ENCODE results near the gene RRAGD. TPM values are rescaled to one million over a fixed set of nuclear protein-coding genes. Genes with fewer than 3 reads are reported as not detected.
A peak's percentile ranks its signal among the peaks of the same experiment; 100 is the strongest.

Gene RRAGD
- total RNA-seq, 1 donor from 2014 or later = 6.4 TPM

DNA sequence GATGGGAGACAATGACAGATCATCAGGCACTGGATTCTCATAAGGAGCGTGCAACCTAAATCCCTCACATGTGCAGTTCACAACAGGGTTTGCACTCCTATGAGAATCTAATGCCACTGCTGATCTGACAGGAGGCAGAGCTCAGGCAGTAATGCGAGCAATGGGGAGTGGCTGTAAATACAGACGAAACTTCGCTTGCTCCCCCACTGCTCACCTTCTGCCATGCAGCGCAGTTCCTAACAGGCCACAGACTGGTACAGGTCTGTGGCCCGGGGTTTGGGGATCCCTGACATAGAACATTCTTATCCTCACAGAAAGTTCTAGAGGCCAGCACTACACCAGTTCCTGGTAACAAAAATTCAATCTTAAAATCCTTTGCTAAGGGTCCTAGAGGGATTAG, 23.2 kb downstream of the RRAGD start:
- Histone ChIP-seq H3K9me3 (no peaks in the 10 kb centered on the region), H3K4me1 (peaks cover 5% of the 10 kb centered on the region), H3K4me3 (no peak overlapping the region), H3K27me3 (no peaks in the 10 kb centered on the region), H3K27ac (no peak overlapping the region), H3K36me3 (no peaks in the 10 kb centered on the region)
- TF ChIP-seq POLR2AphosphoS5 (IDR thresholded peaks at IDR 0.05; ENCODE audit: insufficient read depth in 1 of 2, low read depth in 1 of 2) (no peak), POLR2A (IDR thresholded peaks at IDR 0.05) (no peak)
- TF ChIP-seq, protein P1, sequence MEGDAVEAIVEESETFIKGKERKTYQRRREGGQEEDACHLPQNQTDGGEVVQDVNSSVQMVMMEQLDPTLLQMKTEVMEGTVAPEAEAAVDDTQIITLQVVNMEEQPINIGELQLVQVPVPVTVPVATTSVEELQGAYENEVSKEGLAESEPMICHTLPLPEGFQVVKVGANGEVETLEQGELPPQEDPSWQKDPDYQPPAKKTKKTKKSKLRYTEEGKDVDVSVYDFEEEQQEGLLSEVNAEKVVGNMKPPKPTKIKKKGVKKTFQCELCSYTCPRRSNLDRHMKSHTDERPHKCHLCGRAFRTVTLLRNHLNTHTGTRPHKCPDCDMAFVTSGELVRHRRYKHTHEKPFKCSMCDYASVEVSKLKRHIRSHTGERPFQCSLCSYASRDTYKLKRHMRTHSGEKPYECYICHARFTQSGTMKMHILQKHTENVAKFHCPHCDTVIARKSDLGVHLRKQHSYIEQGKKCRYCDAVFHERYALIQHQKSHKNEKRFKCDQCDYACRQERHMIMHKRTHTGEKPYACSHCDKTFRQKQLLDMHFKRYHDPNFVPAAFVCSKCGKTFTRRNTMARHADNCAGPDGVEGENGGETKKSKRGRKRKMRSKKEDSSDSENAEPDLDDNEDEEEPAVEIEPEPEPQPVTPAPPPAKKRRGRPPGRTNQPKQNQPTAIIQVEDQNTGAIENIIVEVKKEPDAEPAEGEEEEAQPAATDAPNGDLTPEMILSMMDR (IDR thresholded peaks at IDR 0.05) = no peak
- DNase-seq (ENCODE audit: extremely low spot score in 2 of 2) = no peak
- intact Hi-C loops (cut with DNase I) = no loop called here

DNA sequence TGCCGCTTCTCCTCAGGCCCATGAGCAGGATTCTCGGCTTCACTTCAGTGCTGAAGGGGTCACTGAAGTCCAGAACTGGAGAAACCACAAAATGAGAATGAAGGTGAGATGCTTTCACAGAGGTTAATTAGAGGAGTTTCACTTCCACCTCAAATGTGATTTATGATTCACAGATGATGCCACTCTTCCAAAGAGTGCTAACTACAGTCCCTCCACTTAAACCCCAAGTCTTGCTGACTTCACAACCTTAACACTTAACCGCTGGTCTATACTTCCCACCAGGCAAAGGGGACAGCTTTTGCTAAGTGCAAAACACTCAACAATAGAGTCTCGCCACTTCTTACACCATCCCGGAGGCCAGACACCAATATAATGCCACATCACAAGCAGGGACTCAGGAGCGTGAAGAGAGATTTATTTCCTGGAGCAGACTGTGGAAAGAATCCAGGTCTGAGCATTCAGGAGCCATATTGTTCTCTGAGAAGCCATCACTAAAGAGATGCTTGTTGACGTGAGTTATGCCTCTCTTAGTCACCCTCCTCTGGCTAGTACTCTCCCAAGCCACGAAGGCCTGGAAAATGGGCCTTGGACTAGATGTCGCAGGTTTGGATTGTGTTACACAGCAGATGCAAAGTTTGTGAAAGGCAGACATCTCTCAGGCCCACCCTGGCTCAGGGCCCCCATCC, 24.4 kb downstream of the RRAGD start:
- Histone ChIP-seq H3K27me3 (no peaks in the 10 kb centered on the region), H3K36me3 (no peaks in the 10 kb centered on the region), H3K27ac (no peak overlapping the region), H3K4me3 (no peak overlapping the region), H3K9me3 (no peaks in the 10 kb centered on the region), H3K4me1 (peaks cover 5% of the 10 kb centered on the region)
- TF ChIP-seq POLR2A (IDR thresholded peaks at IDR 0.05) (no peak), POLR2AphosphoS5 (IDR thresholded peaks at IDR 0.05; ENCODE audit: insufficient read depth in 1 of 2, low read depth in 1 of 2) (no peak)
- DNase-seq (ENCODE audit: extremely low spot score in 2 of 2) = no peak
- intact Hi-C loops (cut with DNase I) = no loop called here

DNA sequence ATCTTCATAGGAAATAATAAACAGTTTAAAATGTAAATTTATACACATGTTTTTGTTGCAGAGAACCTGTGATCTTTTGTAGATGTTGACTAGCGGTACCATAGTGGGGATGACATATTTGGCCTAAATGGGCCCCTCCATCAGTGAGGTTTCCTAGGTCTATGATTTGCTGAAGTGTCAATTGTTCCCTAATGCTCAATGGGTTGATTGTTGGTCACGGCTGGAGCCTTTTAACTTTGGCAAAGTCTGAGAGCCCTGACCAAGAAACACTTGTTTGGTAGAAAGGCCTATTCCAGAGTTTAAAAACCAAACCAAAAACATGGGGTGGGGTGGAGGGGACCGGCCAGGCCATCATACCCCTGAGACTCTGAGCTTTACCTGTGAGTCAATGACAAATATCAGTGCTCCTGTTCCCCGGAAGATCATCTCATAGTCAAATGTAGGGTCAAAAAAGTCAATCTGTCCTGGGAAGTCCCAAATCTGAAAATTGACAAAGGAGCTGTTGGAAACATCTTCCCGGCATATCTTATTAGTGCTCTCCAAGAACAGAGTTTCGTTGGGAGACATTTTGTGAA, 25.1 kb downstream of the RRAGD start:
- no peak for DNase-seq (ENCODE audit: extremely low spot score in 2 of 2)
- H3K27me3 ChIP-seq = no peaks in the 10 kb centered on the region
- intact Hi-C loops (cut with DNase I) = no loop called here
- H3K36me3 ChIP-seq = no peaks in the 10 kb centered on the region
- peaks cover 5% of the 10 kb centered on the region for H3K4me1 ChIP-seq
- no peak overlapping the region for H3K27ac ChIP-seq
- H3K9me3 ChIP-seq = no peaks in the 10 kb centered on the region
- H3K4me3 ChIP-seq = no peak overlapping the region
- TF ChIP-seq POLR2A (IDR thresholded peaks at IDR 0.05) (no peak), POLR2AphosphoS5 (IDR thresholded peaks at IDR 0.05; ENCODE audit: insufficient read depth in 1 of 2, low read depth in 1 of 2) (no peak)
- TF ChIP-seq, protein P1 (IDR thresholded peaks at IDR 0.05) = no peak

DNA sequence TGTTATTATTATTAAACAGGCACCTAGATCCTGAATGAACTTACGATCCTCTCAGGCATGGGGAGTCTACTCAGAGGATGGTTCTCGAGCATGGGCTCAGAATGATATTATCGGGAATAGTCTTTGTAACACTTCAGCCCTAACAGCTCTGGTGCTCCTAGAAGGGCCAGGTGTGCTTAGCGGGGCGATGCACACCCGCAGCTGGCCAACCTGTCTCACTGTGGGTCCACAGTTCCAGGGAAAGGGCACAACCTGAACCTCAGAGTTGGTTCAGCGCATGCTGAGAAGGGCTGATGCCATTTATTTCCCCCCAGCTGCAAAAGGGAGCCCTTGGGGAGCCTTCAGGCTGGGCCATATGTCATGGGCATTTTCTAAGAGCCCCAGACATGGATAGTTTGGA, 26.2 kb downstream of the RRAGD start:
- intact Hi-C loops (cut with DNase I) = no loop called here
- Histone ChIP-seq H3K27ac (no peak overlapping the region), H3K9me3 (no peaks in the 10 kb centered on the region), H3K4me3 (no peak overlapping the region), H3K27me3 (no peaks in the 10 kb centered on the region), H3K36me3 (no peaks in the 10 kb centered on the region), H3K4me1 (peaks cover 5% of the 10 kb centered on the region)
- no peak for DNase-seq (ENCODE audit: extremely low spot score in 2 of 2)
- no peak for TF ChIP-seq POLR2AphosphoS5 (IDR thresholded peaks at IDR 0.05; ENCODE audit: insufficient read depth in 1 of 2, low read depth in 1 of 2)
- TF ChIP-seq, protein P1 (IDR thresholded peaks at IDR 0.05) = no peak
- TF ChIP-seq POLR2A (IDR thresholded peaks at IDR 0.05) = no peak

DNA sequence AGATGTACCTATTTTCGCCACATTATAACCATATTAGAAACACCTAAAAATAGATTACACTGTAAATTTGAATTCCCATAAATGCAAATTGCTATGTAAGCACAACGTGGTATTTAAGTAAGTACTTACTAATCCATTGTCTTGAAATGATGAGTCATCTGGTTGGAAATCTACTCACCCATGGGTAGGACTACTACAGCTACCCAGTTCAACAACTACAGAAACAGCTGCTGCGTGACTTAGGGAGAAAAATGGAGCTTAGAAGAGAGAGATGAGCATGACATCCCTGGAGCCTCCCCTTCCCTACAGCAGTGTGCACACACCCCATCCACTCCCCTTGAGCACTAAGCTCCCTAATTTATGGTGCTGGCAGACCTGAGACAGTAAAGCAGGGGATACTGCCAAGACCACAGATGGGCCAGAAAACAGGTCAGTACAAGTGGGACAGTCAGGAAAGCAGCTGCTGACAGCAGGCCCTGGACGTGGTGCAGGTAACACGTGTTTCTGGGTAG, 26.9 kb downstream of the RRAGD start:
- DNase-seq (ENCODE audit: extremely low spot score in 2 of 2) = no peak

More for the DNA sequence above, 26.9 kb downstream of the RRAGD start:
- H3K4me3 ChIP-seq = no peak overlapping the region
- no peaks in the 10 kb centered on the region for H3K36me3 ChIP-seq
- intact Hi-C loops (cut with DNase I) = no loop called here
- TF ChIP-seq POLR2AphosphoS5 (IDR thresholded peaks at IDR 0.05; ENCODE audit: insufficient read depth in 1 of 2, low read depth in 1 of 2) (peak in 1 of 2 donors; percentile 77), POLR2A (IDR thresholded peaks at IDR 0.05) (no peak)
- TF ChIP-seq, protein P1 (IDR thresholded peaks at IDR 0.05) = no peak
- H3K27me3 ChIP-seq = no peaks in the 10 kb centered on the region
- peaks cover 5% of the 10 kb centered on the region for H3K4me1 ChIP-seq
- no peak overlapping the region for H3K27ac ChIP-seq
- H3K9me3 ChIP-seq = no peaks in the 10 kb centered on the region

Data from vagina (tissue), 2 donors.